ENCODE data around the gene HNRNPUL2.

HNRNPUL2 gene

DNA sequence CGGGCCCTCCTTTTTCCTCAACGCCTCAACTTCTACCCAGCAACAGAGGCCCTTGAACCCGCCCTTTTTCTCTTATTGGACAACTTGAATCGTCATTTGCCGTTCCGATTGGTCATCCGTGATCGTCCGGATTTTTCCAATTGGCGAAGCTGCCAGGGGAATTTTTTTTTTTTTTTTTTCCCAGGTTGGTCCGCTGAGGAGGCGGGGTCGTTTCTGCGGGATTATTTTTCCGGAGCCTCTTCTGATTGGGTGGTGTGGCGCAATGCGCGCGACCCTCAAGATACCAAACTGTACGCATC lies 564 bp upstream of the HNRNPUL2 start:
- peak; percentile 49 to 63 for DNase-seq (ENCODE audit: low read depth in 2 of 2, low spot score in 1 of 2)

DNA sequence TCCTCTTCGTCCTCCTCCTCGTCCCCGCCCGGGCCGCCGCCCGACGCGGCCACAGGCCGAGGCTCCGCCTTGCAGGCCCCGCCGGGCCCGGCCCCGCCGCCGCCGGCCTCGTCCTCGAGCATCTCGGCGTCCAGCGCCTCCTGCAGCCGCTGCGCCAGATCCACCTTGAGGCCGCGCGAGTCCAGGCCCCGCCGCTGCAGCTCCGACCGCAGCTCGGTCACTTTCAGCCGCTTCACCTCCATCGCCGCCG lies 417 bp downstream of the HNRNPUL2 start:
- no peak for DNase-seq (ENCODE audit: low read depth in 2 of 2, low spot score in 1 of 2)

DNA sequence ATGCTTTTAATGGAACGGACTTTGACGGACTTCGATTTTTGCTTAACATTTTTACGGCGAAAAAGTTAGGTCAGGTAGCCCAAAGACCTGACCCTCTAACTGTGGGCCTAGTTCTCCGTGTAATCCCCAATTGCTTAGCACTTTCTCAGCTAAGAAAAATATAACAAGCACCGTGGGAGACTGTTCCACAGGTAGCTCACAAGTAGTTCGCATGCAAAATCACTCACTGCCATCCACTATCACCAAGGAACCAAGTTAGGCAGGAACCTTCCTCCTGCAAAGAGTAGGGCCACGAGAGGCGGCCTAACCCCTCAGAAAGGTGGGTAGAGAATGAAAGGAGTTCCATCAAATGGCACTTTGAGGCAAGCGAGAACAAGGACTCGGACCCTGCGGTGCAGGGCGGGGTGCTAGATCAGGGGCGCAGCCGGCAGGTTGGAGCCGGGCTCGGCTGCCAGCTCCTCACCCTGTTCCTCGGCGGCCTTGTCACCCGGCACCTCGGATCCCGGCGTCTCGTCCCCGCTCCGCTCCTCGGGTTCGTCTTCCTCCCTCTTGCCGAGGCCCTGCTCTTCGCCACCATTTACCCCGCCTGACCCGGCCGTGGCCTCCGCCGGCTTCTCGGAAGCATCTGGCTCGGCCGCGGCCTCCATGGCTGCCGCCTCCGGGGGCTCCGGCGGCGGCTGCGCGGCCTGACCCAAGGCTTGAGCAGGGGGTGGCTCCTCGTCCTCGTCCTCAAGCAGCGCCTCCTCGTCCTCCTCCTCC lies 922 bp downstream of the HNRNPUL2 start:
- no peak for DNase-seq (ENCODE audit: low read depth in 2 of 2, low spot score in 1 of 2)

DNA sequence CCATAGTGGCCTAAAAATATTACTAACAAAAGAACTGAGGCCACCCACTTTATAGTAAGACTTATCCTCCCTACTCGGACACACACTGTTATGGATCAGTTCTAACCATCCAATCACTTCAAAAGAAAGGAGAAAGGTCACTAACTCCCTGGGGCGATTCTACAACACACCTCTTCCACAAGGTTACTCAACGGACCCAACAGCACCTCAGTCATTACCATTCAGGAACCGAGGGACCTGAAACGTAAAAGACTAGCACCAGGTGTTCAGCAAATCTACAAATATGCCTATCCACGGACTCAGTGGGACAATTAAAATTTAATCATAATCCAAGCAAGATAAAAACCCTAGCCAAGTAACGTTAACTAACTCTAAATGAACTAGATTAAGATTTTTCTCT lies 1.6 kb downstream of the HNRNPUL2 start:
- no peak for DNase-seq (ENCODE audit: low read depth in 2 of 2, low spot score in 1 of 2)

DNA sequence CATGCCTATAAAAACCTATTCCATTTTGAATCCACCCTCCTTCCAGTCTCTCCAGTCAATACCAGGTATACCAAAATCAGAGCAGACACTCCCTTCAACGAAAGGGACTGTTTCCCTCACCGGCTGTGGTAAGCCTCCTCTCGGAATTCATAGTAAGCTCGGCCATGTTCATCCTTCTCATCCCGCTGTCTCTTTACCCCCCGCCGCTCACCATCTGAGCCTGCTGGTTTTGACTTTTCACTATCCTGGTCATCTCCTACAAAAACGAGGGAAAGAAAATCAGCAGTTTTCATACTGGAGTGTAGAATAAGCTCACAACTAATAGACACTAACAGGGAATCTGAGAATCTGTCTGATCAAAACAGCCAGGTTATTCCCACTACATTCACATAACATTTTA lies 3.1 kb downstream of the HNRNPUL2 start:
- no peak for DNase-seq (ENCODE audit: low read depth in 2 of 2, low spot score in 1 of 2)

DNA sequence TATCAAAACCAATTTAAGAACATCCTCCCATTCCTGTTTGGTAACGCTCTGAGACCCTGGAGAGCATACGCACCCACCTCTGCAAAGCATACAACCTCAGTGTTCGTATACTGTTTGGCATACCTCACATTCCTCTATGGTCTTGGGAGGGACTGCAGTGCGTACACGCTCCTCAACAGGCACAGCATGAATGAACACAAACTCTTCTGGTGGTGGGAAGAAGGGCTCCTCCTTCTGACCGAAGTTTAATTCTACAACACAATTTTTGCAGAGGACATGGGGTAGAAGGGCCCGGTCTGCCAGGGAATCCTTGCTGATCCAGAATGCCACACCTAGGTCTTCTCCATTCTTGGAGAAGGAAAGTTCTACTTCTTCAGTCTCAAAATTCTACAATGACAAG lies 5.3 kb downstream of the HNRNPUL2 start:
- no peak for DNase-seq (ENCODE audit: low read depth in 2 of 2, low spot score in 1 of 2)

DNA sequence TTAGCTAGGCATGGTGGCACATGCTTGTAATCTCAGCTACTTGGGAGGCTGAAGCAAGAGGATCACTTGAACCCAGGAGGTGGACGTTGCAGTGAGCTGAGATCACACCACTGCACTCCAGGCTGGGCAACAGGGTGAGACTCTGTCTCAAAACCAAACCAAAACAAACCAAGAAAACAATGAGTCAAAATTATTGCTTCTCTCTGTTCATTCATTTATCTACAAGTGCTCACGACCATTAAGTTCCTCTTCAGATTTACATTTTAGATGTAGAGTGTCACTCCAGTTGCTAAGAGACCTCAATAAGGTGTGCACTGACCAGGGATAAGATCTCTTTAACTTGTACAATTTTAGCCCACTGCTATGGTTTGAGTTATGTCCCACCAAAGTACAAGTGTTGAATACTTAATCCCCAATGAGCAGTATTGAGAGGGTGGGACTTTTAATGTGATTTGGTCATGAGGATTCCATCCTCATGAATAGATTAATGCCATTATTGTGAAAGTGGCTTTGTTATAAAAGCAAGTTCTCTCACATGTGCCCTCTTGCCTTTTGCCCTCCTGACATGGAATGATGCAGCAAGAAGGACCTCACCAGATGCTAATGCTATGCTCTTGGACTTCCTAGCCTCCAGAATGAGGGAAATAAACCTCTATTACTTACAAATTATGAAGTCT lies 7.8 kb downstream of the HNRNPUL2 start:
- no peak for DNase-seq (ENCODE audit: low read depth in 2 of 2, low spot score in 1 of 2)

DNA sequence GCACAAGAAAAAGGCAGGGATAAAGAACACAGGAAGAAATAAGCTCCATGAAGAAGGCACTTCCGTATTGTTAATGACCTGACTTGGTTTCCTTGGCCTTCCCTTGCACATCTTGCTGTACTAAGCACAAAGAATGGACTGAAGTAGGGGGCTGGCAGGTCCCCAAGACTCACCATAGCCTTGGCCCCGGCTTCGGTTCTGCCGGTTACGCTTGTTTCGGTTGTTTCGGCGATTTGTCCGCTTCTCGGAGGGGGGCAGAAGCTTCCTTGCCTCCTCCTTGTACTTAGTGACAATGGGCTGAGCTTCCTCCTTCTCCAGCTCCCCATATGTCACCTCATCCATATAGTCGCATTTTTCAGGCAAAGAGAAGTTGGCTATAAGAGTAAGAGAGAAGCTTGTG lies 10.4 kb downstream of the HNRNPUL2 start:
- DNase-seq (ENCODE audit: low read depth in 2 of 2, low spot score in 1 of 2) = no peak

DNA sequence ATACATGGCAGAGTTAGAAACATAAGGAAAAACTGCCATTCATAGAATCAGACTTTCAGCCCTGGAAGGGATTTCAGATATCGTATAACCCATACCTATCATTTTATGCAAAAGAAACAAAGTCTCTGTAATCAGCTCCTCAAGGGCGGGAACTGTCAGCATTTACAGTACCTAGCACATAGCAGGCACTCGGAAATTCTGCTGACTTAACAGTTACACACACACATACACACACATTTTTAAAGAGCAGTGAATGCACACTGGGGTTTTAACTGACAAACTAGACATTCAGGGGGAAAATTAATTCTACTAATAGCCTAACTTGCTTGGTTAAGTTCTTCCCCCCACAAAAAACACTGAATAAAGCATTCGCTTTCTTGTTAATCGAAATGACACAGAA lies 11.1 kb downstream of the HNRNPUL2 start:
- no peak for DNase-seq (ENCODE audit: low read depth in 2 of 2, low spot score in 1 of 2)

DNA sequence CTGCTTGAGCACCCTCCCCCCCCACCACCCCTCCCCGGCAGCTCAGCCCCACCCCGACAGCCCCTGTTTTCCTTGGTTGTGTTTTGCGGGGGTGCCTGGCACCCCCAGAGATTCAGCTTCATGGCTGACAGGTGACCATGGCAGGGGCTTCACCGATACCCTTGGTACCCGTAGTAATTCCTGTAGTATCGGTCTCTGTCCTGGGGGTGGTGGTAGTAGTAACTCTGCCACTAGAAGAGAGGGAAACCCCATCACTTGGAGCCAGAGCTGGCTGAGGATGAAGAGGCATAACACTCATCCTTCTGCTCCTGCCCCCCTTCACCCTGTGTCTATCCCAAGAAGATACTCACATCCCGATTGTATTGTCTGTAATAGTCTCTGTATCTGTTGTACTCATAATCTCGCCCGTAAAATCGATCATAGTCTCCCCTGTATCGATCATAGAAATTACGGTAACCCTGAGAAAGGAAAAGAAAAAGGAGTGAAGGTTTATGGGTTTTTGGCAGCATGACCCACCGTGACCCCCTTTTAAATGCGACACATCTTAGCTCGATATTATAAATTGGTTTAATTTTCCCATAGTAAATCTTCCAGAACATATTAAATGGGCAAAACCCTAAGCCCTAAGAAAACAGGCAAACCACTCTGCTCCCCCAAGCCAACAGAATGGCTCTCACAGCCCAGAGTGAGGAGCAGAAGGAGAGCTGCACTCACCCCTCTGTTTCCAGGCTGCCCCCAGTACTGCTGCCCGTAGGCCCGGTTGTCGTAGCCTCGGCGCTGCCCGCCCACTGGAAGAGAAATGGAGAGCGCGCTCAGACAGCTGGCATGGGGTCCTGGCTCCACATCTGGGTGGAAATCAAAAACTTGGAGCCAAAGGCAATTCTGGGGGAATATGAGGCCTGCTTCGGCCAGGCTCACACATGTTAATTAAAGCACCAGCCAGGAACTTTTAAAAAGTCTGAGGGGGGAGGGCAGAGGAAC lies 11.8 kb downstream of the HNRNPUL2 start:
- DNase-seq (ENCODE audit: low read depth in 2 of 2, low spot score in 1 of 2) = no peak

DNA sequence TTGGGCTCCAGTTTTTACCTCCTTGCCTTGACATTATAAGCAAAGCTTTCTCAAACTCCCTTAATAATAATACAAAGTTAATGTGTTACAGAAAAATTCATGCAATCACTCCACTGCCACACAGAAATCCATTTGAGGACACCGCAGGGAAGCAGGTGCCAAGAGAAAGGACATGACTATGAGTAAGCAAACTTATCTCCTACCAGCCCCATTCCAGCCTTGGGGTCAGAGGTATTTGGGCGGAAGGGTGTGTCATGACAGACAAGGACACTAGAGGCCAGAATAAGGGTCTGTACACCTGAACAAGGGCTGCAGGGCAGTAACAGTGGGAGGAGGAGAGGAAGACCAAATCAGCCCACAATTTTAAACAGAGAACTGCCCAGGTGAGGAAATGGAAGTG lies 13.9 kb downstream of the HNRNPUL2 start:
- DNase-seq (ENCODE audit: low read depth in 2 of 2, low spot score in 1 of 2) = no peak

DNA sequence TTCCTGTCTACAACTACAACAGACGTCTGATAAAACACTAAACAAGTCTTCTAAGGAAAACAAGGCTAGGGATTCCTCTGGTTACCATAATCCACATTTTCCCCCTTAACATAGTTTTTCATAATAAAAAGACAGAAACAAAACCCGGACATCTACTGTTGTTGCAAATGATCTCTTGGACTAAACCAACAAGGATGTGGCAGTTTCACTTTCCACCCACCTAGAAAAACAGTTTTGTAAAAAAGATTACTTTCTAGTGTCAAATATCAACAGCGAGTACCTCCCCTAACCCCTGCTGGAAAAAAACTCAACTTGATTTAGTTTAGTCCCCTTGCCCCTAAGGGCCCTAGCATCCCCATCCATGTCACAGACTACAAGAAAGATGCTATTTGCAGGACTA lies 14.4 kb downstream of the HNRNPUL2 start:
- DNase-seq (ENCODE audit: low read depth in 2 of 2, low spot score in 1 of 2) = no peak

DNA sequence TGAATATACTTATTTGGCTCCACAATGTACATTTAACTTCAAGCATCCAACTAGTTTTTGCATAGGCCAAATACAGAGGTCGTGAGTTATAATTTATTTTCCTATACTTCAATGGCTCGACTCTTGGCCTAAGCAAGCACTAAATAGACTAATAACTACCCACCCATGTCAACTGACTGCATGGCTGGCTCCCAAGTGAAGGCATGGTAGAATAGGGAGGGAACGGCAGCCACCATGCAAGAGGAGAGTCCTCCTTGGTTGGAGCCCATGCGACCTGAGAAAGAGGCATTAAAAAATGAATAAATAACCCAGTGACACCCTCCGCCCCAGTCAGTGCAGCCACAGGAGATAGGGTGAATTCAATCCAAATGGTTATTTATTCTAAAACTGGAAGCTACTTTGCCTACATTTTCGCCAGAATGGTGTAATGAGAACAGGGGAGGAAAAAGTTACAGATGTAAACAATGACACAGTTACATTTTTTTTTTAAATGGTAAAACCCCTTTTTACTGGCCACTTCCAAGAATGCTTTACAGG lies 14.9 kb downstream of the HNRNPUL2 start:
- DNase-seq (ENCODE audit: low read depth in 2 of 2, low spot score in 1 of 2) = no peak

DNA sequence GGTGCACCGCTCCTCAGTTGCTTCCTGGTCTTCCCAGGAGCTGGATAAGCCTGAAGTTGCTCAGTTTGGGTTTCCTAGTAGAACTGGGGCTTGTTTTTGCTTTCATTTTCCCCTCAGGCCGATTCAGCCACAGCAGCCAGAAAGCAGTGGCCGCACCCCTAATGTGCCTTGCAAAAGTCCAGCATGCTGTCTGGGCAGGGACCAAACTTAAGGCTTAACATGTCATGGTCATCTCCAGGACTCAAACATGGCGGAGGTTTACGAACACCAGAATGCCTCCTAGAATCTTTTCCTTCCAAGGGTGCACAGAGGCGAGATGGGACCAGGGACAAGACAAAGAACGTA lies 17.3 kb downstream of the HNRNPUL2 start:
- DNase-seq (ENCODE audit: low read depth in 2 of 2, low spot score in 1 of 2) = no peak

DNA sequence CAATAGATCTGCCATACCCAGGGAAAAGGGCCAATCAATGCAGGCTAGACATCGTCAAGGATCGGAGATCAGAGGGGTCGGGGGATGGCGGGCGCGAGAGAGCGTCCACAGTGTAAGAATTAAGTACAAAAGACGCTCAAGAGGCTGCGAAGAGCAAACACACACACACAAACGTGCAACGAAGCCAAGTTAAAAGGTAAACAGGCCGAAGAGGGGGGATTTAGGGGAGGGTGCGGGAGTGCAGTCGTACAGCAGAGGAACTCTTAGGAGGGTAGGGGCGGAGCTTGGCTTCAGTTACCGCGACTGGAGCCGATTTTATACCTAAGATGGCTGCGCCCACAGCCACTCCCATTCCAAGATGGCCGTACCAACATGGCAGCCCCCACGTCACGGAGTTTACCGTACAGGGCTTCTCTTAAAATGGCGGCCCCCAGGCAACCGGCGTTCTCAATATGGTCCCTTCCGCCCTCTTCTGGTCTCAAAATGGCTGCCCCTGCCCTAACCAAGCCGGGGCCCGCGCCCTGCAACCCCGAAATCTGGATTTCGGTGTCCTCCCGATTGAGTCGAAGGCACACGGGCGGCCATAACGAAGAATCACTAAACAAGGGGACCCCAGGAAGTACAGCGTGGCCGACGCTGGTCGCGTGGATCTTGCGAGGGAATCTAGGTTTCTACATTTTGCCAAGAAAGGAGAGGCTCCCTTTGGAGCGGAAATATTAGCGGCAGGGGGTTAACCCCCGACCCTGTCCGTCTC lies 17.8 kb downstream of the HNRNPUL2 start:
- DNase-seq (ENCODE audit: low read depth in 2 of 2, low spot score in 1 of 2) = peak; percentile 94

DNA sequence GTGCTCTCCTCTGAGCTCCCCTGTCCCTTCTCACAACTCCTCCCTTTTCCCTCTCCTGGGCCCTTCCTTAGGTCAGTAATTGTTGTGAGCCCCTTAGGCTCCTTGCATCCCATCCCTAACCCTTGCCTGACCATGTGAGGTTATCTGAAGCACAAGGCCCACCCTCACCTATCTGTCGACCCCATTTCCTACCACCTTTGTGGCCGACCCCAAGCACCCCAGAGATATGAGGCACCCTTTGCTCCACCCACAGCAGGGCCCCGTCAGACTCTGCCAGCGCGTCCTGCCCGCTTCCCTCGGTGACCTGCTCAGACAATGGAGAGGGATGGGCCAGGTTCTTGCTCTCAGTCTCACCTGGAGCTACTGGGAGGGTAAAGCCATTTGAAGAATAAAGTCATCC lies 18.5 kb downstream of the HNRNPUL2 start:
- no peak for DNase-seq (ENCODE audit: low read depth in 2 of 2, low spot score in 1 of 2)

DNA sequence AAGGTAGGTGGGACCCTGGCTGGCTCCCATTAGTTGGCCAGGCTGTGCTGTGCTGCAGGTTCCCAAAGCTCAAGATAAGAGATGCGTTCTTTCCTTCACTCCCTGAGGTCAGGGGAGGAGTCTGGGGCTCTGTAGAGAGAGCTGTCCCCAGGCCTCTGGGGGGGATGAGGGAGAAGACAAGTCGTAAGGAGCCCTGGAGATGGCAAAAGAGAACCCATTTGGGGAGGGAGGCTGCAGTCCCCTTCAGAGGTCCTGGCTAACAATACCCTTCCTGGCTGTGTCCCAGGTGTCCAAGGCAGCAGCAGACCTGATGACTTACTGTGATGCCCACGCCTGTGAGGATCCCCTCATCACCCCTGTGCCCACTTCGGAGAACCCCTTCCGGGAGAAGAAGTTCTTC lies 18.9 kb downstream of the HNRNPUL2 start:
- no peak for DNase-seq (ENCODE audit: low read depth in 2 of 2, low spot score in 1 of 2)

DNA sequence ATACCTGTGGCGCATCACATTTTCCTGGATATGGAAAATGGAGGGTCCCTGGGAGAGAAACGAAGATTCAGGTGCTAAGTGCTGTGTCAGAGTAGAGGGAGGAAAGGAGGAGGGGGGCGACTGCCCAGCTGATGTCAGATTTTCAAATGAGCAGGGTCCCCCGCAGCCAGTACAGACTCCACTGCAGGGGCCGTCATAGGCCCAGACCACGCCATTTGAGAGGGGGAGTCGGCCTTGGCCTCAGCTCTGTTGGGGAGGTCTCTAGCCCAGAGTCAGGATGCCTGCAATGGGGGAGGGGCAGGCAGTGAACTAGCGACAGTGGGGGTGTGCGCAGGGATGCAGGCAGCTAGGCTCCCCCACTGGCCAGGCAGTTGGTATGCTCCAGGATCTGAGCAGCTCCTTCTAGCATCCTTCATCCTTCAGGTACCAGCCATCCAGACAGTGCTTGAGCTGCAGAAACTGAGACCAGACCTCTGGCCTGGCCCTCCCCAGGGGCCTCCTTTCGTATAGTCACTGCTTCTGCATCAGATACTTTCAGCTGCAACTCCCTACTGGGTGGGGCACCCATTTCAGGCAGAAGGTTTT lies 19.9 kb downstream of the HNRNPUL2 start, which contains the start of the genes BSCL2 and GNG3:
Gene BSCL2 (minus strand): TSS at position 148 of the 585 bp plus-strand sequence. CDS start 229 bp downstream, outside the sequence.
Gene GNG3 (plus strand): TSS at position 400 of the 585 bp plus-strand sequence. CDS start 620 bp downstream, outside the sequence.
- DNase-seq (ENCODE audit: low read depth in 2 of 2, low spot score in 1 of 2) = no peak

DNA sequence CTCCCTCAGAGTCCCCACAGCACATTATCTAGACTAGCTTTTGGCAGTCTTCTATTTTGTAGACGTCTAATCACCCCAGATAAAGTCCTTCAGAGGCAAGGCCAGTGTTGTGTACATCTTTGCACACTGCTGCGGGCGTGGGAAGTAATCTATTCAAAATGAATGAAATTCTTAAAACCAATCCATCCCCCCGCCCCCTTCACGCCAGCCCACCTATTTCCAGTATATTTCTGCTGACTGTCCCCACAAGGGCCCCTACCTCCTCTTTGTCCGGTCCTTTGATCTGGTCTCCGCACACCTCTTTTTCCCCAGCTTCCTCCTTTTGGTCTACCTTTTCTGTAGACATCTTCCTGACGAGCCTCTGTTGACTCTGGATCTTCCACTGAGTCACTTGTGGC lies 20.4 kb downstream of the HNRNPUL2 start:
- no peak for DNase-seq (ENCODE audit: low read depth in 2 of 2, low spot score in 1 of 2)

All from stimulated activated CD8-positive, alpha-beta memory T cell treated with anti-CD3 and anti-CD28 coated beads, Interleukin-4, amount 100 ng/mL, for 1 hour (primary cell).